Hepatocyte (in vitro differentiated cells): Measurements from ENCODE around the gene PRX.

ENCODE experiments used
- EZH2phosphoT487 ChIP-seq: fragments of 200-600 bp; sonication (generic); IDR thresholded peaks from one replicate; pipeline ENCODE4 v1.6.1; 2018; ENCODE audit warnings: antibody characterized with exemption, mild to moderate bottlenecking, low read depth, moderate library complexity; ENCODE audit not compliant: unreplicated experiment, severe bottlenecking
- TF ChIP-seq, protein P1 (sequence below): fragments of 200-600 bp; sonication (generic); IDR thresholded peaks from 2 replicates; pipeline ENCODE4 v1.5.1; 2016; ENCODE audit warnings: antibody characterized with exemption, mild to moderate bottlenecking; ENCODE audit not compliant: poor library complexity

DNA sequence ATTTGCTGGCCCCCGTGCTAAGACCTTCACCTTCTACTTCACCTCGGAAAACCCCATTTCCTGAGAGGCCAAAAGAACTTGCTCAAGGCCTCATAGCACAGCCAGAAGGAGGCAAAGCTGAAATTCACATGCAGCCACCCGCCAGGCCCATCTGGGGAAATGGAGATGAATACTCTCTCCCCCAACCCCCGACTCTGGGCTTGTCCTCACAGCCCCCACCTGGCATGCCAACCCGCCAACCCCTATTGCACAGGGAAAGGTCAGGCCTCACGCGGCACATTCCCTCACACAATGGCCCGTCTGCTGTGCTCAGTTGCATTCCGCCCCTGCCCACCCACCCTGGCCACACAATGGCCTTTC lies 3.2 kb downstream of the PRX start:
- TF ChIP-seq, protein P1, sequence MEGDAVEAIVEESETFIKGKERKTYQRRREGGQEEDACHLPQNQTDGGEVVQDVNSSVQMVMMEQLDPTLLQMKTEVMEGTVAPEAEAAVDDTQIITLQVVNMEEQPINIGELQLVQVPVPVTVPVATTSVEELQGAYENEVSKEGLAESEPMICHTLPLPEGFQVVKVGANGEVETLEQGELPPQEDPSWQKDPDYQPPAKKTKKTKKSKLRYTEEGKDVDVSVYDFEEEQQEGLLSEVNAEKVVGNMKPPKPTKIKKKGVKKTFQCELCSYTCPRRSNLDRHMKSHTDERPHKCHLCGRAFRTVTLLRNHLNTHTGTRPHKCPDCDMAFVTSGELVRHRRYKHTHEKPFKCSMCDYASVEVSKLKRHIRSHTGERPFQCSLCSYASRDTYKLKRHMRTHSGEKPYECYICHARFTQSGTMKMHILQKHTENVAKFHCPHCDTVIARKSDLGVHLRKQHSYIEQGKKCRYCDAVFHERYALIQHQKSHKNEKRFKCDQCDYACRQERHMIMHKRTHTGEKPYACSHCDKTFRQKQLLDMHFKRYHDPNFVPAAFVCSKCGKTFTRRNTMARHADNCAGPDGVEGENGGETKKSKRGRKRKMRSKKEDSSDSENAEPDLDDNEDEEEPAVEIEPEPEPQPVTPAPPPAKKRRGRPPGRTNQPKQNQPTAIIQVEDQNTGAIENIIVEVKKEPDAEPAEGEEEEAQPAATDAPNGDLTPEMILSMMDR, result no peak
- TF ChIP-seq EZH2phosphoT487, result no peak
